ENCODE results near the gene THAP8.

THAP8 gene

DNA sequence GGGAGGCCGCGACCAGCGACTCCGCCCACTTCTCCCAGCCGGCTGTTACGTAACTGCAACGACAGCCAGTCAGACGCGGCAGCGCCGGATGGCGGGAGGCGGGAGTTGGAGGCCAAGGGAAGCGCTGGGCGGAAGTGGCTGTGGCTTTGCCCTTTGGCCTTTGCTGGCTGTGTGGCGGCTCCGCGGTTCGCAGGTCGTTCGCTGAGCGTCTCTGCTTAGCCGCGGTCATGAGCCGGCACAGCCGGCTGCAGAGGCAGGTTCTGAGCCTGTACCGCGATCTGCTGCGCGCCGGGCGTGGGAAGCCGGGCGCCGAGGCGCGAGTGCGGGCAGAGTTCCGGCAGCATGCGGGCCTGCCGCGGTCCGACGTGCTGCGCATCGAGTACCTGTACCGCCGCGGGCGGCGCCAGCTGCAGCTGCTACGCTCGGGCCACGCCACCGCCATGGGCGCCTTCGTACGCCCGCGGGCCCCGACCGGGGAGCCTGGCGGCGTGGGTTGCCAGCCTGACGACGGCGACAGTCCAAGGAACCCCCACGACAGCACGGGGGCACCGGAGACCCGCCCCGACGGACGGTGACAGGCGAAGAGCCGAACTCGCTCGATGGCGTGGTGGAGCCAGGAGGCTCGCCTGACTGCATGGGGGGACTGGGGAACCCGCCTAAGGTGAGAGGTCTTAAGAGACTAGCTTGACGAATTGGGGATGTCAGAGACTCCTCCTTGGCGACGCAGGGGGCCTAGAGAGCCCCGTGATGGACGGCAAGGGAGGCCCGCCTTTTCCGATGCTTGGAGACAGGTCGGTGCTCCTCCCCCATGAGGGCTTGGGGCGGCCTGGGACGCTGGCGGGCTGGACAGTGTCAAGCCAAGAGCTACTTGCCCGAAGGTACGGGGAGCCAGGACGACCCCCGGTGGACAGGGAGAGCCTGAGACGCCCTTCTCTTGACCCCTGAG is 58.8 kb downstream of the THAP8 start, which contains the start of gene SDHAF1:
Gene SDHAF1, plus strand, starts transcription at position 141 of the 946 bp plus-strand sequence. Its CDS starts 87 bp downstream, at position 228.
- DNase-seq (ENCODE audit: low spot score): peak; percentile 93

- DNase-seq (ENCODE audit: low spot score): no peak
Measured at GRCh38 chr19:35993923-35994598, 60.0 kb downstream of the THAP8 start.

DNA sequence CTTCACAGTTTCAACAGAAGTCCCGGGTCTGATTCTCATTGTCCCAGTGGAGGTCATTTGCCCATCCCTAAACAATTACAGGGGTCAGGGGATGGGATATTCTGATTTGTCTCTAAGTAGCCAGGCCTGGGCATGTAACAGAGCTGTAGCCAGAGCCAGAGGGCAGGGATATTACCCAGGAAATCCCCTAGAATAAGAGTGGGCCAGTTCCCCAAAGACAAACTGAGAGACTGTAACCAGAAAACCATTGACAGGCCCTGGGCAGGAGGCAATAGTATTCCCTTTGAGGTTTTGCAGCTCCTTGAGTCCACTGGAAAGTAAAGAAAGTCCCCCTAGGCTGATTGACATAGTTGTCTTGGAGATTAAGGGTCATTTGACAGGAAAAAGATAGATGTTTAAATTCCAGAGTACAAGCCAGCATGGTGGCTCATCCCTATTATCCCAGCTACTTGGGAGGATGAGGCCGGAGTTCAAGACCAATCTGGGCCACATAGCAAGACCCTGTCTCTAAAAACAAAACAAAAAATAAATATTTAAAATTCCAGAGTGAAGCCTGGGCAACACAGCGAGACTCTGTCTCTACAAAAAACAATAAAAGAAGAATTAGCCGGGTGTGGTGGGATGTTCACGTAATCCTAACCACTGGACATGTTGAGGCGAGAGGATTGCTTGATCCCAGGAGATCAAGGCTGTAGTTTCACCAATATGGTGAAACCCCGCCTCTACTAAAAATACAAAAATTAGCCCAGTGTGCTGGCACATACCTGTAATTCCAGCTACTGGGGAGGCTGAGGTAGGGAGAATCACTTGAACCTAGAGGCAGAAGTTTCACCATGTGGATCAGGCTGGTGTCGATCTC is 60.9 kb downstream of the THAP8 start:
- DNase-seq (ENCODE audit: low spot score): no peak

DNA sequence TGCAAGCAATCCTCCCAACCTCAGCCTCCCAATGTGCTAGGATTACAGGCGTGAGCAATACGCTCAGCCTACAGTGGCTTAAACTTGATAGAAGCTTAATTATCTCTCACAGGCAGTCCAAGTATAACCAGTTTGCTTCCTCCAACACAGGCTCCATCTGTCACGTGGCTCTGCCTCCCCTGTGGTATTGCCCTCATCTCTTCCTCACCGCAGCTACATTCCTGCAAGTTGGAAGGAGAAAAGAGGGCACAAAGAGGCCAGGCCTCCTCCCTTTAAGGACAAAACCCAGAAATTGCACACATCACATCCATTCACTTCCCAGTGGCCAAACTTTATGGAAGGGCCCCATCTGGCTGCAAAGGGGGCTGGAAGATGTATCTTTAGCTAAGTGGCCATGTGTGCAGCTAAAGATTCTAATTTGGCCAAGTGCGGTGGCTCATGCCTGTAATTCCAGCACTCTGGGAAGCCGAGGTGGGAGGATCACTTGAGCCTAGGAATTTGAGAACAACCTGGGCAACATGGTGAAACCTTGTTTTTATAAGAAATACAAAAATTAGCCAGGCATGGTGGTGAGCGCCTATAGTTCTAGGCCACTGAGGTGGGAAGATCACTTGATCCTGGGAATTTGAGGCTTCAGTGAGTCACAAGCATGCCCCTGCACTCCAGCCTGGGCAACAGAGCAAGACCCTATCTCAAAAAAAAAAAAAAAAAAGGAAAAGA is 62.2 kb downstream of the THAP8 start:
- peak; percentile 63 for DNase-seq (ENCODE audit: low spot score)

- DNase-seq (ENCODE audit: low spot score): no peak
Measured at GRCh38 chr19:35990771-35991730, 63.0 kb downstream of the THAP8 start.

GRCh38 chr19:35990156-35990555 is 63.9 kb downstream of the THAP8 start:
- DNase-seq (ENCODE audit: low spot score): no peak

- no peak for DNase-seq (ENCODE audit: low spot score)
Measured at GRCh38 chr19:35988824-35989223, 65.3 kb downstream of the THAP8 start.

DNA sequence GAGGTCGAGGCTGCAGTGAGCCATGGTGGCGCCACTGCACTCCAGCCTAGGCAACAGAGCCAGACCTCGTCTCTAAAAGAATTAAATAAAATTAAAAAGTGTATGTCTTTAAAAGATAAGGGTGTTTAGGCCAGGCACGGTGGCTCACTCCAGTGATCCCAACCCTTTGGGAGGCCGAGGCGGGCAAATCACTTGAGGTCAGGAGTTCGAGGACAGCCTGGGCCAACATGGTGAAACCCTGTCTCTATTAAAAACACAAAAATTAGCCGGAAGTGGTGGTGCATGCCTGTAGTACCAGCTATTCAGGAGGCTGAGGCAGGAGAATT is 66.6 kb downstream of the THAP8 start:
- DNase-seq (ENCODE audit: low spot score): no peak

- peak; percentile 85 for DNase-seq (ENCODE audit: low spot score)
Measured at GRCh38 chr19:35986664-35987570, 67.2 kb downstream of the THAP8 start.

GRCh38 chr19:35986111-35986510 is 68.0 kb downstream of the THAP8 start:
- DNase-seq (ENCODE audit: low spot score): no peak

Data from D341Med (cell line).